H1 (cell line): ENCODE measurements around the gene MKI67. TPM values are rescaled to one million over a fixed set of nuclear protein-coding genes. Genes with fewer than 3 reads are reported as not detected.

Source experiments
- BRCA1 ChIP-seq: IDR thresholded peaks from 2 replicates; pipeline ENCODE4 v1.6.1; 2012; ENCODE audit warnings: low read depth, low read length, improper control_type of control experiment
- CBX8 ChIP-seq: fragments of 300-800, 300-1000 bp; sonication (generic); IDR thresholded peaks from 2 replicates; pipeline ENCODE4 v1.7.1; 2016; ENCODE audit warnings: low read depth, low read length, borderline replicate concordance
- EP300 ChIP-seq, 2 experiments: IDR thresholded peaks; 1 replicate in 1 of 2; 2 replicates in 1 of 2; pipeline ENCODE4 v1.6.1; 2011 to 2012; ENCODE audit warnings: low read depth in 2 of 2, low read length in 2 of 2, mild to moderate bottlenecking in 2 of 2, borderline replicate concordance in 1 of 2, inconsistent platforms in 1 of 2, moderate library complexity in 1 of 2
- NANOG ChIP-seq: IDR thresholded peaks from 2 replicates; pipeline ENCODE4 v1.6.1; 2011; ENCODE audit warnings: low read length, low read depth, mild to moderate bottlenecking, inconsistent platforms; ENCODE audit not compliant: insufficient read depth, poor library complexity, severe bottlenecking
- RAD21 ChIP-seq, 2 experiments: IDR thresholded peaks in 1 of 2; conservative IDR thresholded peaks in 1 of 2; 2 replicates each; pipeline ENCODE4 v1.6.1; 2011; ENCODE audit warnings: low read depth in 2 of 2, low read length in 2 of 2, improper control_type of control experiment in 1 of 2, inconsistent platforms in 1 of 2, mild to moderate bottlenecking in 1 of 2, moderate library complexity in 1 of 2
- polyA plus RNA-seq, 7 experiments: library from polyadenylated mRNA; depleted of rRNA in 3 of 7; stranded (reverse) in 5 of 7; unstranded in 2 of 7; fragments of >200 nt in 5 of 7; fragments of 200-250 nt in 2 of 7; gene quantifications; 1 replicate in 5 of 7; 2 replicates in 1 of 7; 4 replicates in 1 of 7; pipeline versions ENCODE4 v1.2.1 to v1.2.3, GENCODE V29; 2011 to 2013; ENCODE audit warnings: missing spikeins in 2 of 7, mixed read lengths in 2 of 7
- total RNA-seq: library from RNA; stranded (reverse); fragmentation: NEBNext Ultra II Directional; extraction: Animal tissue kit (Norgen Biotek cat#: 25700); gene quantifications from 2 replicates; pipeline ENCODE4 v1.2.1, GENCODE V29; 2021
- TF ChIP-seq, protein P1 (sequence below): fragments of 300-600 bp; sonication (generic); IDR thresholded peaks from 2 replicates; pipeline ENCODE4 v1.7.1; 2012; ENCODE audit warnings: low read length, moderate library complexity, mild to moderate bottlenecking, inconsistent platforms; ENCODE audit not compliant: insufficient replicate concordance

MKI67 gene
- total and polyA plus RNA-seq, 2 of the 8 experiments (the other 6 are each of a cell fraction or from before 2014, with no cell fraction given) = 15.8 to 85.1 TPM

DNA sequence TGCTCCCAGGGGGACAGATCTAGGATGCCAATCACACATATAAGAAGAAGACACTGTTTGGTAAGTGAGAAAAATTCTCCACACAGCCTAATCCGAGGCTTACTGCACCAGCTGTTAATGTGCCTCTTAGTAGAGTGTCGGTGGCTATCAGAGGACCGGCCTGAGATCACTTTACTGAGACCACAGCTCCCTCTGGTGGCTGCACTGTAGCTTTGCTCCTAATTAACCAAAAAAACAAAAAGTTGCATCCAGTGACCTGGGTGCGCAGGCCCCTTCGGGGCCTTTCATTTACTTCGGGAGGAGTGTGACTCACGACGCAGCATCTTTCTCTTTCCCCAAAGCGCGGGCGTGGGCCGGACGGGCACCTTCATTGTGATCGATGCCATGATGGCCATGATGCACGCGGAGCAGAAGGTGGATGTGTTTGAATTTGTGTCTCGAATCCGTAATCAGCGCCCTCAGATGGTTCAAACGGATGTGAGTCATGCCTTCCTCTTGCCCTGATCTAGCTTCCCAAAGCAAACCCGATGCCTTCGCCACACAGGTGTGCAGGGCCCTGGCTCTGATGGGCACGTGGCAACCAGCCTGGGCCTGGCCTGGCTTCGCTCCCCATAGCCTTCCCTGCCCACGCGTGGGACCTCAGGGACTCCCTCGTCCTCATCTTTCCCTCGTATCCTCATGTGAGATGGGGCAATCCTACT is 56.7 kb downstream of the MKI67 start (continued):
- TF ChIP-seq, protein P1, sequence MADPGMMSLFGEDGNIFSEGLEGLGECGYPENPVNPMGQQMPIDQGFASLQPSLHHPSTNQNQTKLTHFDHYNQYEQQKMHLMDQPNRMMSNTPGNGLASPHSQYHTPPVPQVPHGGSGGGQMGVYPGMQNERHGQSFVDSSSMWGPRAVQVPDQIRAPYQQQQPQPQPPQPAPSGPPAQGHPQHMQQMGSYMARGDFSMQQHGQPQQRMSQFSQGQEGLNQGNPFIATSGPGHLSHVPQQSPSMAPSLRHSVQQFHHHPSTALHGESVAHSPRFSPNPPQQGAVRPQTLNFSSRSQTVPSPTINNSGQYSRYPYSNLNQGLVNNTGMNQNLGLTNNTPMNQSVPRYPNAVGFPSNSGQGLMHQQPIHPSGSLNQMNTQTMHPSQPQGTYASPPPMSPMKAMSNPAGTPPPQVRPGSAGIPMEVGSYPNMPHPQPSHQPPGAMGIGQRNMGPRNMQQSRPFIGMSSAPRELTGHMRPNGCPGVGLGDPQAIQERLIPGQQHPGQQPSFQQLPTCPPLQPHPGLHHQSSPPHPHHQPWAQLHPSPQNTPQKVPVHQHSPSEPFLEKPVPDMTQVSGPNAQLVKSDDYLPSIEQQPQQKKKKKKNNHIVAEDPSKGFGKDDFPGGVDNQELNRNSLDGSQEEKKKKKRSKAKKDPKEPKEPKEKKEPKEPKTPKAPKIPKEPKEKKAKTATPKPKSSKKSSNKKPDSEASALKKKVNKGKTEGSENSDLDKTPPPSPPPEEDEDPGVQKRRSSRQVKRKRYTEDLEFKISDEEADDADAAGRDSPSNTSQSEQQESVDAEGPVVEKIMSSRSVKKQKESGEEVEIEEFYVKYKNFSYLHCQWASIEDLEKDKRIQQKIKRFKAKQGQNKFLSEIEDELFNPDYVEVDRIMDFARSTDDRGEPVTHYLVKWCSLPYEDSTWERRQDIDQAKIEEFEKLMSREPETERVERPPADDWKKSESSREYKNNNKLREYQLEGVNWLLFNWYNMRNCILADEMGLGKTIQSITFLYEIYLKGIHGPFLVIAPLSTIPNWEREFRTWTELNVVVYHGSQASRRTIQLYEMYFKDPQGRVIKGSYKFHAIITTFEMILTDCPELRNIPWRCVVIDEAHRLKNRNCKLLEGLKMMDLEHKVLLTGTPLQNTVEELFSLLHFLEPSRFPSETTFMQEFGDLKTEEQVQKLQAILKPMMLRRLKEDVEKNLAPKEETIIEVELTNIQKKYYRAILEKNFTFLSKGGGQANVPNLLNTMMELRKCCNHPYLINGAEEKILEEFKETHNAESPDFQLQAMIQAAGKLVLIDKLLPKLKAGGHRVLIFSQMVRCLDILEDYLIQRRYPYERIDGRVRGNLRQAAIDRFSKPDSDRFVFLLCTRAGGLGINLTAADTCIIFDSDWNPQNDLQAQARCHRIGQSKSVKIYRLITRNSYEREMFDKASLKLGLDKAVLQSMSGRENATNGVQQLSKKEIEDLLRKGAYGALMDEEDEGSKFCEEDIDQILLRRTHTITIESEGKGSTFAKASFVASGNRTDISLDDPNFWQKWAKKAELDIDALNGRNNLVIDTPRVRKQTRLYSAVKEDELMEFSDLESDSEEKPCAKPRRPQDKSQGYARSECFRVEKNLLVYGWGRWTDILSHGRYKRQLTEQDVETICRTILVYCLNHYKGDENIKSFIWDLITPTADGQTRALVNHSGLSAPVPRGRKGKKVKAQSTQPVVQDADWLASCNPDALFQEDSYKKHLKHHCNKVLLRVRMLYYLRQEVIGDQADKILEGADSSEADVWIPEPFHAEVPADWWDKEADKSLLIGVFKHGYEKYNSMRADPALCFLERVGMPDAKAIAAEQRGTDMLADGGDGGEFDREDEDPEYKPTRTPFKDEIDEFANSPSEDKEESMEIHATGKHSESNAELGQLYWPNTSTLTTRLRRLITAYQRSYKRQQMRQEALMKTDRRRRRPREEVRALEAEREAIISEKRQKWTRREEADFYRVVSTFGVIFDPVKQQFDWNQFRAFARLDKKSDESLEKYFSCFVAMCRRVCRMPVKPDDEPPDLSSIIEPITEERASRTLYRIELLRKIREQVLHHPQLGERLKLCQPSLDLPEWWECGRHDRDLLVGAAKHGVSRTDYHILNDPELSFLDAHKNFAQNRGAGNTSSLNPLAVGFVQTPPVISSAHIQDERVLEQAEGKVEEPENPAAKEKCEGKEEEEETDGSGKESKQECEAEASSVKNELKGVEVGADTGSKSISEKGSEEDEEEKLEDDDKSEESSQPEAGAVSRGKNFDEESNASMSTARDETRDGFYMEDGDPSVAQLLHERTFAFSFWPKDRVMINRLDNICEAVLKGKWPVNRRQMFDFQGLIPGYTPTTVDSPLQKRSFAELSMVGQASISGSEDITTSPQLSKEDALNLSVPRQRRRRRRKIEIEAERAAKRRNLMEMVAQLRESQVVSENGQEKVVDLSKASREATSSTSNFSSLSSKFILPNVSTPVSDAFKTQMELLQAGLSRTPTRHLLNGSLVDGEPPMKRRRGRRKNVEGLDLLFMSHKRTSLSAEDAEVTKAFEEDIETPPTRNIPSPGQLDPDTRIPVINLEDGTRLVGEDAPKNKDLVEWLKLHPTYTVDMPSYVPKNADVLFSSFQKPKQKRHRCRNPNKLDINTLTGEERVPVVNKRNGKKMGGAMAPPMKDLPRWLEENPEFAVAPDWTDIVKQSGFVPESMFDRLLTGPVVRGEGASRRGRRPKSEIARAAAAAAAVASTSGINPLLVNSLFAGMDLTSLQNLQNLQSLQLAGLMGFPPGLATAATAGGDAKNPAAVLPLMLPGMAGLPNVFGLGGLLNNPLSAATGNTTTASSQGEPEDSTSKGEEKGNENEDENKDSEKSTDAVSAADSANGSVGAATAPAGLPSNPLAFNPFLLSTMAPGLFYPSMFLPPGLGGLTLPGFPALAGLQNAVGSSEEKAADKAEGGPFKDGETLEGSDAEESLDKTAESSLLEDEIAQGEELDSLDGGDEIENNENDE = no peak
- TF ChIP-seq EP300 (IDR thresholded peaks at IDR 0.05; ENCODE audit: borderline replicate concordance in 1 of 2, low read depth in 2 of 2, low read length in 2 of 2) (0 out of 3 replicates have a peak, but pooled peaks of 1 of the 2 experiments have one; percentile 16), BRCA1 (no peak), NANOG (no peak), CBX8 (no peak), RAD21 (IDR thresholded peaks at IDR 0.05 in 1 of 2, conservative IDR thresholded peaks at IDR 0.05 in 1 of 2; ENCODE audit: low read depth in 2 of 2, low read length in 2 of 2) (peak; percentile 92 to 95)
